ENCODE results near the gene KRT80. TPM values are rescaled to one million over a fixed set of nuclear protein-coding genes. Genes with fewer than 3 reads are reported as not detected.

Gene KRT80
- total and polyA plus RNA-seq, 2 of the 13 experiments (the other 11 are each of a cell fraction or from before 2014, with no cell fraction given), result 0.27 to 0.53 TPM

DNA sequence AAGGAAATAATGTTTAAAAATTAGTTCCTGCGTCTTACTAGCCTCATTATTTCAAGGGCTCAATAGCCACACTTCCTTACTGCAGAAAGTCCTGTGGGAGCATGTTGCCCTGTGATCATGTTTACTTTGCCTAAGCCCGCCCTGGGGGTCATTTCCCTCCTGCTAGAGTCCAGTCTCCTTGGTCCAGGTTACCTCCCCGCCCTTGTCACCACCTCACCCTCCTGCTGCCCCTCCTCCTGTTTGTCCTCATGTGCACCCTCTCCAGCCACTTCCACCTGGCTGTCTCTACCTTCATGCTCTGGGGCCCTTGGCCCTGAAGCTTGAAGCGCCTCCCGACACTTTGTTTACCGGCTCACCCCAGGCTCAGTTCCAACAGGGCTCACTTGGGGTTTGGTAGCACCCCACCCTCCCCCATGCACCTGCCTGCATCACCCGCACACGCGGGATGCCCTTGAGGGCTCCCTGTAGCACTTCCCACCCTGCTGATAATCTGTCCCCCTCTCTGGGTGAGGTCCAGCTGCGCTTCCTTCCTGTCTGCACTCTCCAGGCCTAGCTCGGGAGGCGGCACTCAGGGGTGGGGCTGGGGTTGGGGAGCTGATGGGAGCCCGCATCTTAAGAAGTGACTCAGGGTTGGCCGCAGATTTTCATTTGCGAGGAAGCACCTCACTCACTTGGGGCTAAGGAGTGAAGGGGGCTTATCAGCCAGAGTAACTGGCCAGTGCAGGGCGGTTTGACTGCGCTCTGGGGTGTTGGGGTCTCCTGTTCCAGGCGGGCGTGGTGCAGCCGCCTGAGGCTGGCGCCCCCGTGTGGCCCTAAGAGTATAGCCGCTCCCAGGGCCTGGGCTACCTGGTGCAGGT lies 72.2 kb downstream of the KRT80 start (continued):
- TF ChIP-seq ETV6 (CRISPR knock-in tag; conservative IDR thresholded peaks at IDR 0.05) (no peak), GABPB1 (CRISPR knock-in tag; IDR thresholded peaks at IDR 0.05) (peak; percentile 36; the same call in 1 of the 2 replicates), HNRNPUL1 (IDR thresholded peaks at IDR 0.05; ENCODE audit: low read depth, low read length) (no peak), SP5 (CRISPR knock-in tag; IDR thresholded peaks at IDR 0.05; ENCODE audit: borderline replicate concordance, low read depth) (peak; percentile 96), TCF12 (IDR thresholded peaks at IDR 0.05) (no peak), TCF12 (CRISPR knock-in tag; IDR thresholded peaks at IDR 0.05) (no peak), ZSCAN29 (CRISPR knock-in tag; conservative IDR thresholded peaks at IDR 0.05) (0 out of 2 replicates have a peak, but pooled peaks have one; percentile 23), KDM4B (CRISPR knock-in tag; IDR thresholded peaks at IDR 0.05) (0 out of 2 replicates have a peak, but pooled peaks have one; percentile 36), KLF15 (CRISPR knock-in tag; IDR thresholded peaks at IDR 0.05; ENCODE audit: borderline replicate concordance) (no peak), FOXA3 (CRISPR knock-in tag; IDR thresholded peaks at IDR 0.05) (peak; percentile 94), KDM1A (CRISPR knock-in tag; IDR thresholded peaks at IDR 0.05) (no peak), MEF2D (CRISPR knock-in tag; IDR thresholded peaks at IDR 0.05) (peak; percentile 70), ZFP41 (CRISPR knock-in tag; IDR thresholded peaks at IDR 0.05; ENCODE audit: borderline replicate concordance) (no peak), GPN1 (CRISPR knock-in tag; IDR thresholded peaks at IDR 0.05; ENCODE audit: borderline replicate concordance) (no peak), HMG20A (CRISPR knock-in tag; IDR thresholded peaks at IDR 0.05; ENCODE audit: borderline replicate concordance) (peak; percentile 13; the same call in 1 of the 2 replicates), CBX1 (IDR thresholded peaks at IDR 0.05; ENCODE audit: low read depth) (peak; percentile 43)
- TF ChIP-seq, protein P1, sequence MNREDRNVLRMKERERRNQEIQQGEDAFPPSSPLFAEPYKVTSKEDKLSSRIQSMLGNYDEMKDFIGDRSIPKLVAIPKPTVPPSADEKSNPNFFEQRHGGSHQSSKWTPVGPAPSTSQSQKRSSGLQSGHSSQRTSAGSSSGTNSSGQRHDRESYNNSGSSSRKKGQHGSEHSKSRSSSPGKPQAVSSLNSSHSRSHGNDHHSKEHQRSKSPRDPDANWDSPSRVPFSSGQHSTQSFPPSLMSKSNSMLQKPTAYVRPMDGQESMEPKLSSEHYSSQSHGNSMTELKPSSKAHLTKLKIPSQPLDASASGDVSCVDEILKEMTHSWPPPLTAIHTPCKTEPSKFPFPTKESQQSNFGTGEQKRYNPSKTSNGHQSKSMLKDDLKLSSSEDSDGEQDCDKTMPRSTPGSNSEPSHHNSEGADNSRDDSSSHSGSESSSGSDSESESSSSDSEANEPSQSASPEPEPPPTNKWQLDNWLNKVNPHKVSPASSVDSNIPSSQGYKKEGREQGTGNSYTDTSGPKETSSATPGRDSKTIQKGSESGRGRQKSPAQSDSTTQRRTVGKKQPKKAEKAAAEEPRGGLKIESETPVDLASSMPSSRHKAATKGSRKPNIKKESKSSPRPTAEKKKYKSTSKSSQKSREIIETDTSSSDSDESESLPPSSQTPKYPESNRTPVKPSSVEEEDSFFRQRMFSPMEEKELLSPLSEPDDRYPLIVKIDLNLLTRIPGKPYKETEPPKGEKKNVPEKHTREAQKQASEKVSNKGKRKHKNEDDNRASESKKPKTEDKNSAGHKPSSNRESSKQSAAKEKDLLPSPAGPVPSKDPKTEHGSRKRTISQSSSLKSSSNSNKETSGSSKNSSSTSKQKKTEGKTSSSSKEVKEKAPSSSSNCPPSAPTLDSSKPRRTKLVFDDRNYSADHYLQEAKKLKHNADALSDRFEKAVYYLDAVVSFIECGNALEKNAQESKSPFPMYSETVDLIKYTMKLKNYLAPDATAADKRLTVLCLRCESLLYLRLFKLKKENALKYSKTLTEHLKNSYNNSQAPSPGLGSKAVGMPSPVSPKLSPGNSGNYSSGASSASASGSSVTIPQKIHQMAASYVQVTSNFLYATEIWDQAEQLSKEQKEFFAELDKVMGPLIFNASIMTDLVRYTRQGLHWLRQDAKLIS (CRISPR knock-in tag; IDR thresholded peaks at IDR 0.05), result no peak
- TF ChIP-seq, protein P2, sequence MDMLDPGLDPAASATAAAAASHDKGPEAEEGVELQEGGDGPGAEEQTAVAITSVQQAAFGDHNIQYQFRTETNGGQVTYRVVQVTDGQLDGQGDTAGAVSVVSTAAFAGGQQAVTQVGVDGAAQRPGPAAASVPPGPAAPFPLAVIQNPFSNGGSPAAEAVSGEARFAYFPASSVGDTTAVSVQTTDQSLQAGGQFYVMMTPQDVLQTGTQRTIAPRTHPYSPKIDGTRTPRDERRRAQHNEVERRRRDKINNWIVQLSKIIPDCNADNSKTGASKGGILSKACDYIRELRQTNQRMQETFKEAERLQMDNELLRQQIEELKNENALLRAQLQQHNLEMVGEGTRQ (IDR thresholded peaks at IDR 0.05; ENCODE audit: low read depth, low read length), result no peak
- TF ChIP-seq, protein P2 (CRISPR knock-in tag; IDR thresholded peaks at IDR 0.05; ENCODE audit: borderline replicate concordance), result no peak
- TF ChIP-seq, protein P3, sequence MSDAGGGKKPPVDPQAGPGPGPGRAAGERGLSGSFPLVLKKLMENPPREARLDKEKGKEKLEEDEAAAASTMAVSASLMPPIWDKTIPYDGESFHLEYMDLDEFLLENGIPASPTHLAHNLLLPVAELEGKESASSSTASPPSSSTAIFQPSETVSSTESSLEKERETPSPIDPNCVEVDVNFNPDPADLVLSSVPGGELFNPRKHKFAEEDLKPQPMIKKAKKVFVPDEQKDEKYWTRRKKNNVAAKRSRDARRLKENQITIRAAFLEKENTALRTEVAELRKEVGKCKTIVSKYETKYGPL (CRISPR knock-in tag; IDR thresholded peaks at IDR 0.05), result no peak
- TF ChIP-seq, protein P4, sequence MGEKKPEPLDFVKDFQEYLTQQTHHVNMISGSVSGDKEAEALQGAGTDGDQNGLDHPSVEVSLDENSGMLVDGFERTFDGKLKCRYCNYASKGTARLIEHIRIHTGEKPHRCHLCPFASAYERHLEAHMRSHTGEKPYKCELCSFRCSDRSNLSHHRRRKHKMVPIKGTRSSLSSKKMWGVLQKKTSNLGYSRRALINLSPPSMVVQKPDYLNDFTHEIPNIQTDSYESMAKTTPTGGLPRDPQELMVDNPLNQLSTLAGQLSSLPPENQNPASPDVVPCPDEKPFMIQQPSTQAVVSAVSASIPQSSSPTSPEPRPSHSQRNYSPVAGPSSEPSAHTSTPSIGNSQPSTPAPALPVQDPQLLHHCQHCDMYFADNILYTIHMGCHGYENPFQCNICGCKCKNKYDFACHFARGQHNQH (CRISPR knock-in tag; IDR thresholded peaks at IDR 0.05), result 0 out of 2 replicates have a peak, but pooled peaks have one; percentile 21
